Ovary (tissue), 9 donors: ENCODE results near the gene CDCA4. TPM values are rescaled to one million over a fixed set of nuclear protein-coding genes. Genes with fewer than 3 reads are reported as not detected.

Experiments used
- DNase-seq, 5 donors: peaks; one replicate each; pipeline ENCODE4 v3.0.0-alpha.2; 2019 to 2020
- H3K27ac ChIP-seq, 2 donors: fragments of 200-600 bp; one replicate each; pipeline versions ENCODE4 v1.5.1 to v1.8.0; 2019 to 2022
- H3K27me3 ChIP-seq: fragments of 200-600 bp; one replicate; pipeline ENCODE4 v1.8.0; 2022
- H3K36me3 ChIP-seq: fragments of 200-600 bp; sonication (generic); one replicate; pipeline ENCODE4 v1.5.1; 2019
- H3K4me1 ChIP-seq: one replicate; pipeline ENCODE4 v1.8.1; 2013; ENCODE audit warnings: mild to moderate bottlenecking, moderate library complexity; ENCODE audit not compliant: insufficient read depth
- H3K4me3 ChIP-seq: fragments of 200-600 bp; sonication (generic); one replicate; pipeline ENCODE4 v1.5.1; 2017
- H3K9me3 ChIP-seq, 2 donors: fragments of 200-600 bp in 1 of 2; sonication (generic) in 1 of 2; one replicate each; pipeline versions ENCODE4 v1.5.1 to v1.8.1; 2013 to 2019; ENCODE audit warnings: mild to moderate bottlenecking in 1 of 2, moderate library complexity in 1 of 2
- CTCF ChIP-seq, 3 donors: fragments of 450-650 bp in 2 of 3; fragments of 200-600 bp in 1 of 3; IDR thresholded peaks; one replicate each; pipeline versions ENCODE4 v1.5.1 to v1.8.0; 2016 to 2022; ENCODE audit warnings: antibody characterized with exemption in 3 of 3, mild to moderate bottlenecking in 1 of 3
- EP300 ChIP-seq: sonication (generic); formaldehyde crosslinking; IDR thresholded peaks from one replicate; pipeline ENCODE4 v1.6.1; 2017; ENCODE audit warnings: antibody characterized with exemption
- POLR2A ChIP-seq: fragments of 450-650 bp; IDR thresholded peaks from one replicate; pipeline ENCODE4 v1.6.1; 2017; ENCODE audit warnings: antibody characterized with exemption, mild to moderate bottlenecking, moderate library complexity
- WGBS, 3 donors: extraction: QIAGEN DNeasy Blood & Tissue Kit in 1 of 3; methylation state at CpG; one replicate each; pipeline versions ENCODE4 v1.1.5 to v1.1.7; 2013 to 2017; 5-methylcytosine and 5-hydroxymethylcytosine counted together
- intact Hi-C, 4 donors: fragments of 100-400 bp; cut with DNase I; formaldehyde crosslinking; loops; one replicate each; pipeline versions ENCODE4 v1.11.0 to v1.15.1; 2022 to 2023
- polyA plus RNA-seq, 2 donors: library from polyadenylated mRNA; stranded (reverse); fragments of 200-250 nt in 1 of 2; fragments of 350-450 nt in 1 of 2; fragmentation: Illumina TruSeq in 1 of 2; extraction: RNeasy Lipid Tissue Mini Kit (QIAGEN cat#74804) in 1 of 2; gene quantifications; one replicate each; pipeline ENCODE4 v1.2.3, GENCODE V29; 2013 to 2014
- total RNA-seq, 7 donors: library from RNA; depleted of rRNA in 2 of 7; stranded (reverse); fragments of >200 nt in 2 of 7; fragmentation: NEBNext Ultra II Directional in 3 of 7; extraction: Animal tissue kit (Norgen Biotek cat#: 25700) in 3 of 7; gene quantifications; one replicate each; pipeline versions ENCODE4 v1.1.0 to v1.2.4, GENCODE V29; 2016 to 2023
- donor health status: DM: no; HTN: no; CAD: no; lungs with moderate emphysema.
- donor health status: DM: no; HTN: no; CAD: no.
- donor health status: Bipolar disorder and iron deficiency.
- donor health status: DM: yes; HTN: yes; CAD: no.
- donor health status: DM: no; HTN: no; CAD: no.
- donor health status: DM: yes; HTN: yes; CAD: no.

CDCA4 gene
- total and polyA plus RNA-seq, 9 donors, result 2.9 to 9.4 (median 7.4) TPM

GRCh38 chr14:104980611-104981531 is 40.0 kb downstream of the CDCA4 start:
- no peak overlapping the region for H3K4me3 ChIP-seq
- H3K4me1 ChIP-seq, result peaks cover 2% of the 10 kb centered on the region
- H3K27ac ChIP-seq, result no peak overlapping the region
- WGBS, 3 donors, result 90 to 91% (median 91%) methylated on average over 17 to 22 of the region's 22 CpGs
- intact Hi-C loops, result loop anchor here in 2 of 4 donors (5.0 kb wide), 2 partner anchors 36 to 61 kb away; no protein-coding TSS in a partner anchor
- DNase-seq, result peak in 3 of 5 donors; percentile 12 to 22 (median 21)
- no peaks in the 10 kb centered on the region for H3K9me3 ChIP-seq
- no peaks in the 10 kb centered on the region for H3K27me3 ChIP-seq
- no peaks in the 10 kb centered on the region for H3K36me3 ChIP-seq
- TF ChIP-seq CTCF (IDR thresholded peaks at IDR 0.05) (no peak), EP300 (no peak), POLR2A (no peak)

DNA sequence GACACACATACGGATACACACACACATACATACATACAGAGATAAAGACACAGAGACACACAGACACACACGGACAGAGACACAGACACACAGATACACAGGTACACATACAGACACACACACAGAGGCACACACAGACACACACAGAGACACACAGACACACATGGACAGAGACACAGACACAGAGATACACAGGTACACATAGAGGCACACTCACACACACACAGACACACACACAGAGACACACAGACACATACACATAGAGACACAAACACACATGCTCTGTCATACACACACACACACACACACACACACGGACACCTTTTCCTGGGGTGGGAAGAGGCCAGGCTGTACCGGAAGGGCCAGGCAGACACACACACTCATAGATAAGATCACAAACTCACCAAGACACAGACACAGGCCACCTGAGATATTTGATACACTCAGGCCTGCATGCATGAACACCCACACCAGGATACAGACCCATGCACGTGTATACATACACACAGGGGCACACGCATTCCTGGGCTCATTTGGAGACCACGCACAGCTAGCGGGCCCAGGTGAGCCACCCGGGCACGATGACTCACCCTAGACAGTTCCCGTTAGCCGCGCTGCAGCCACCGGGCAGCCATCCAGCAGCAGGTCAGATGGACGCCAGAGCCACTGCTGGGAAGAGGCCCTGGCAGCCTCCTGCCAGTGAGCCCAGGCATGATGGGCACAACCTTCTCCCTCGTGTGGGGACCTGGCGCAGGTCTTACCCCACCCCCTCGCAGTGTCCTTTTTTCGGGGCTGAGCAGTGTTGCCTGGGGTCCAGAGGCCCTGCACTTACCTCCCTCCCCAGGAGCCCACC is 40.9 kb downstream of the CDCA4 start:
- no peaks in the 10 kb centered on the region for H3K36me3 ChIP-seq
- peak in 3 of 5 donors; percentile 35 to 54 (median 36) for DNase-seq
- H3K27me3 ChIP-seq, result no peaks in the 10 kb centered on the region
- H3K27ac ChIP-seq, result no peak overlapping the region
- TF ChIP-seq CTCF (IDR thresholded peaks at IDR 0.05), result no peak
- TF ChIP-seq POLR2A, result no peak
- TF ChIP-seq EP300, result no peak
- WGBS, 3 donors, result 68 to 78% (median 72%) methylated on average over 19 of the region's 19 CpGs
- H3K4me3 ChIP-seq, result no peak overlapping the region
- H3K9me3 ChIP-seq, result no peaks in the 10 kb centered on the region
- intact Hi-C loops, result loop anchor here in 3 of 4 donors (5.0 to 10.0 kb wide), 4 partner anchors 37 to 67 kb away; no protein-coding TSS in a partner anchor
- H3K4me1 ChIP-seq, result peaks cover 4% of the 10 kb centered on the region

- Histone ChIP-seq H3K36me3 (no peaks in the 10 kb centered on the region), H3K4me3 (peak overlapping the region; percentile 33), H3K9me3 (no peaks in the 10 kb centered on the region), H3K4me1 (peaks cover 14% of the 10 kb centered on the region), H3K27ac (no peak overlapping the region), H3K27me3 (no peaks in the 10 kb centered on the region)
- peak in 3 of 5 donors; percentile 25 to 36 (median 33) for DNase-seq
- intact Hi-C loops, result loop anchor here in 2 of 4 donors (5.0 to 10.0 kb wide), 2 partner anchors 66 to 68 kb away; no protein-coding TSS in a partner anchor
- TF ChIP-seq POLR2A (no peak), CTCF (IDR thresholded peaks at IDR 0.05) (no peak), EP300 (no peak)
- 57 to 68% (median 66%) methylated on average over 32 of the region's 32 CpGs for WGBS, 3 donors
These were observed 41.9 kb downstream of the CDCA4 start for GRCh38 chr14:104978746-104979691.
